ENCODE results near the gene DNA2.

The DNA2 gene

DNA sequence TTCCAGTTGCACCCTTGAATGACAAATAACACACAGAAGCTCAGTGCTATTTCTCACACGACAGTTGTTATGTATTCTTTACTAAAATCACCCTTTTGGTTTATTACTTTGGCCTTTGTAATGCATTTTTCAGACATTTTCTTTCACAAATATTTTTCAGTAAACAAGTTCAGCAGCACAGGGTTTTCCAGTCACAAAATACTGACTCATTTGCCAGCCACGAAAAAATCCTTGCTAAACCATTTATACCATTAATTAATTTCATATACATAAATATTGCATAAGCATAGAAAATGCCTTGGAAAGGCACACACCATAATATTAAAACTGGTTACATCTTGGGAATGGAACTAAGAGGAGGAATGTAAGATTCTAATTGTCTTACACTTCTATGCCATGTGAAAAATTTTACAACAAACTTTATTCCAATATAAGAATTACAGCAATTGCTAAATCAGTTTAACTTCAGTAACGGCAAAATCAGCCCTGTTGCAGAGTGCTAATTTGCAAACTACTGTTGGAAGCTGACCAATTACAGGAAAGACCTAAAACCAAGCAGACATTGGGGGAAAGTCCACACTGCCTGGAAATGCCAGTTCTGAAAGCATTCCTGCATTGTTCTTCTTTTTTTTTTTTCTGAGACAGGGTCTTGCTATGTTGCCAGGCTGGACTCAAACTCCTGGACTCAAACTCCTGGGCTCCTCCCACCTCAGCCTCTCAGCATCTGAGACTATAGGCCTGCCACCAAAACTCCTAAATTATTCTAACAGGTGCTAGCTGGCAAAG, 107.5 kb downstream of the DNA2 start:
- no peak overlapping the region for H3K4me3 ChIP-seq (ENCODE audit: low read length)
- DNase-seq (ENCODE audit: low read depth) = no peak
- TF ChIP-seq, protein P1, sequence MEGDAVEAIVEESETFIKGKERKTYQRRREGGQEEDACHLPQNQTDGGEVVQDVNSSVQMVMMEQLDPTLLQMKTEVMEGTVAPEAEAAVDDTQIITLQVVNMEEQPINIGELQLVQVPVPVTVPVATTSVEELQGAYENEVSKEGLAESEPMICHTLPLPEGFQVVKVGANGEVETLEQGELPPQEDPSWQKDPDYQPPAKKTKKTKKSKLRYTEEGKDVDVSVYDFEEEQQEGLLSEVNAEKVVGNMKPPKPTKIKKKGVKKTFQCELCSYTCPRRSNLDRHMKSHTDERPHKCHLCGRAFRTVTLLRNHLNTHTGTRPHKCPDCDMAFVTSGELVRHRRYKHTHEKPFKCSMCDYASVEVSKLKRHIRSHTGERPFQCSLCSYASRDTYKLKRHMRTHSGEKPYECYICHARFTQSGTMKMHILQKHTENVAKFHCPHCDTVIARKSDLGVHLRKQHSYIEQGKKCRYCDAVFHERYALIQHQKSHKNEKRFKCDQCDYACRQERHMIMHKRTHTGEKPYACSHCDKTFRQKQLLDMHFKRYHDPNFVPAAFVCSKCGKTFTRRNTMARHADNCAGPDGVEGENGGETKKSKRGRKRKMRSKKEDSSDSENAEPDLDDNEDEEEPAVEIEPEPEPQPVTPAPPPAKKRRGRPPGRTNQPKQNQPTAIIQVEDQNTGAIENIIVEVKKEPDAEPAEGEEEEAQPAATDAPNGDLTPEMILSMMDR (conservative IDR thresholded peaks at IDR 0.05; ENCODE audit: low read depth, low read length) = no peak
